ENCODE results near the gene AK4.

Gene AK4

GRCh38 chr1:65167586-65168242 lies 19.7 kb downstream of the AK4 start:
- Histone ChIP-seq H3K27ac (ENCODE audit: low read depth, low read length) (no peak overlapping the region), H3K9me2 (replicated peaks; ENCODE audit: insufficient read depth, low read length) (no peaks in the 10 kb centered on the region), H4K20me1 (ENCODE audit: low read depth, low read length) (peaks cover 4% of the 10 kb centered on the region; the same call in 1 of the 2 replicates), H3K4me3 (ENCODE audit: insufficient read depth, low read length, poor library complexity, severe bottlenecking) (no peak overlapping the region), H3K9me3 (ENCODE audit: insufficient read depth, low read length) (no peaks in the 10 kb centered on the region), H3K79me2 (ENCODE audit: insufficient read depth, low read length) (no peaks in the 10 kb centered on the region), H3K27me3 (ENCODE audit: low read length) (no peaks in the 10 kb centered on the region), H3K36me3 (ENCODE audit: low read length) (no peaks in the 10 kb centered on the region), H2AFZ (ENCODE audit: low read depth, low read length, severe bottlenecking) (no peak overlapping the region), H3K4me2 (ENCODE audit: low read depth, low read length, poor library complexity, severe bottlenecking) (no peak overlapping the region), H3F3A (ENCODE audit: insufficient read depth) (no peaks in the 10 kb centered on the region), H3K9ac (ENCODE audit: low read length) (no peak overlapping the region)
- no peak for TF ChIP-seq CTCF (IDR thresholded peaks at IDR 0.05; ENCODE audit: insufficient read depth, low read length, poor library complexity, severe bottlenecking)
- TF ChIP-seq EZH2phosphoT487 (conservative IDR thresholded peaks at IDR 0.05; ENCODE audit: low read length), result no peak

- no peaks in the 10 kb centered on the region for H3K79me2 ChIP-seq (ENCODE audit: insufficient read depth, low read length)
- H3K9me2 ChIP-seq (replicated peaks; ENCODE audit: insufficient read depth, low read length), result no peaks in the 10 kb centered on the region
- no peak overlapping the region for H3K27ac ChIP-seq (ENCODE audit: low read depth, low read length)
- H3K9me3 ChIP-seq (ENCODE audit: insufficient read depth, low read length), result no peaks in the 10 kb centered on the region
- no peak for TF ChIP-seq CTCF (IDR thresholded peaks at IDR 0.05; ENCODE audit: insufficient read depth, low read length, poor library complexity, severe bottlenecking)
- no peak for TF ChIP-seq EZH2phosphoT487 (conservative IDR thresholded peaks at IDR 0.05; ENCODE audit: low read length)
- H3K4me2 ChIP-seq (ENCODE audit: low read depth, low read length, poor library complexity, severe bottlenecking), result no peak overlapping the region
- no peak overlapping the region for H3K9ac ChIP-seq (ENCODE audit: low read length)
- no peaks in the 10 kb centered on the region for H3K27me3 ChIP-seq (ENCODE audit: low read length)
- H3K36me3 ChIP-seq (ENCODE audit: low read length), result no peaks in the 10 kb centered on the region
- no peak overlapping the region for H2AFZ ChIP-seq (ENCODE audit: low read depth, low read length, severe bottlenecking)
- H4K20me1 ChIP-seq (ENCODE audit: low read depth, low read length), result peaks cover 4% of the 10 kb centered on the region; the same call in 1 of the 2 replicates
- H3K4me3 ChIP-seq (ENCODE audit: insufficient read depth, low read length, poor library complexity, severe bottlenecking), result no peak overlapping the region
- no peaks in the 10 kb centered on the region for H3F3A ChIP-seq (ENCODE audit: insufficient read depth)
Observed at GRCh38 chr1:65168867-65169266, 20.9 kb downstream of the AK4 start.

GRCh38 chr1:65170511-65171142 lies 22.6 kb downstream of the AK4 start:
- TF ChIP-seq EZH2phosphoT487 (conservative IDR thresholded peaks at IDR 0.05; ENCODE audit: low read length) (no peak), CTCF (IDR thresholded peaks at IDR 0.05; ENCODE audit: insufficient read depth, low read length, poor library complexity, severe bottlenecking) (no peak)
- H3F3A ChIP-seq (ENCODE audit: insufficient read depth), result no peaks in the 10 kb centered on the region
- no peaks in the 10 kb centered on the region for H3K27me3 ChIP-seq (ENCODE audit: low read length)
- no peak overlapping the region for H3K4me3 ChIP-seq (ENCODE audit: insufficient read depth, low read length, poor library complexity, severe bottlenecking)
- H4K20me1 ChIP-seq (ENCODE audit: low read depth, low read length), result peaks cover 4% of the 10 kb centered on the region; the same call in 1 of the 2 replicates
- no peak overlapping the region for H3K4me2 ChIP-seq (ENCODE audit: low read depth, low read length, poor library complexity, severe bottlenecking)
- H3K9ac ChIP-seq (ENCODE audit: low read length), result no peak overlapping the region
- H3K9me3 ChIP-seq (ENCODE audit: insufficient read depth, low read length), result no peaks in the 10 kb centered on the region
- no peaks in the 10 kb centered on the region for H3K36me3 ChIP-seq (ENCODE audit: low read length)
- no peaks in the 10 kb centered on the region for H3K9me2 ChIP-seq (replicated peaks; ENCODE audit: insufficient read depth, low read length)
- no peak overlapping the region for H3K27ac ChIP-seq (ENCODE audit: low read depth, low read length)
- H2AFZ ChIP-seq (ENCODE audit: low read depth, low read length, severe bottlenecking), result no peak overlapping the region
- H3K79me2 ChIP-seq (ENCODE audit: insufficient read depth, low read length), result no peaks in the 10 kb centered on the region

Measured in SU-DHL-6 (cell line).